Measurements from ENCODE around the gene DNAJC5.

DNA sequence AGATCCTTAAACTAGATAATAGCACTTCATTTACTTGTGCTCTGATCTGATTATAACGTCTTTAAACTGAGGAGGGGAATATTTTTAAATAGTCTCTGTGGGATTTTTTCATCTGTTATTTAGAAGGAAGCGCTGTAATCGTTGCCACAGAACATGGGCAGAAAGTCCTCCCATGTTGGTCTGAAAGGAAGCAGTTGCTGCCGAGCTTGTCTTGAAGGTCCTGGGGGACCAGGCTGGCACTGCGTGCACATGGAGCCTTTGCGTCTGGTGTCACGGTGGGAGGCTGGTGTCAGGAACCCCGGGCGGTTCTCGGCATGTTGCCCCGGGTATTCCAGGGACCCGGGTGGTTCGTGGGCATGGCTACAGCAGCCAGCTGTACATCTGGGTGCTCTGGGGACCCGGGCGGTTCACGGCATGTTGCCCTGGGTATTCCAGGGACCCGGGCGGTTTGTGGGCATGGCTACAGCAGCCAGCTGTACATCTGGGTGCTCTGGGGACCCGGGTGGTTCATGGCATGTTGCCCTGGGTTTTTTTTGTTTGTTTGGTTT, 18.4 kb upstream of the DNAJC5 start:
- TF ChIP-seq SUZ12 (IDR thresholded peaks at IDR 0.05; ENCODE audit: extremely low read depth, insufficient read depth, insufficient read length) (no peak), ZNF274 (IDR thresholded peaks at IDR 0.05; ENCODE audit: low read depth, low read length) (no peak), YY1 (IDR thresholded peaks at IDR 0.05; ENCODE audit: insufficient read depth, insufficient read length) (no peak)
